Fibroblast of peridontal ligament (primary cell): ENCODE measurements around the gene PTH2.
"Not testable (repeated sequence)": the region's sequence is repeated elsewhere in the genome, so short reads cannot be mapped to it uniquely, and the experiment has no call there.

Experiments used
- DNase-seq: peaks from one replicate; pipeline ENCODE4 v3.0.0-alpha.2; 2010; ENCODE audit errors: extremely low read depth

PTH2 gene

DNA sequence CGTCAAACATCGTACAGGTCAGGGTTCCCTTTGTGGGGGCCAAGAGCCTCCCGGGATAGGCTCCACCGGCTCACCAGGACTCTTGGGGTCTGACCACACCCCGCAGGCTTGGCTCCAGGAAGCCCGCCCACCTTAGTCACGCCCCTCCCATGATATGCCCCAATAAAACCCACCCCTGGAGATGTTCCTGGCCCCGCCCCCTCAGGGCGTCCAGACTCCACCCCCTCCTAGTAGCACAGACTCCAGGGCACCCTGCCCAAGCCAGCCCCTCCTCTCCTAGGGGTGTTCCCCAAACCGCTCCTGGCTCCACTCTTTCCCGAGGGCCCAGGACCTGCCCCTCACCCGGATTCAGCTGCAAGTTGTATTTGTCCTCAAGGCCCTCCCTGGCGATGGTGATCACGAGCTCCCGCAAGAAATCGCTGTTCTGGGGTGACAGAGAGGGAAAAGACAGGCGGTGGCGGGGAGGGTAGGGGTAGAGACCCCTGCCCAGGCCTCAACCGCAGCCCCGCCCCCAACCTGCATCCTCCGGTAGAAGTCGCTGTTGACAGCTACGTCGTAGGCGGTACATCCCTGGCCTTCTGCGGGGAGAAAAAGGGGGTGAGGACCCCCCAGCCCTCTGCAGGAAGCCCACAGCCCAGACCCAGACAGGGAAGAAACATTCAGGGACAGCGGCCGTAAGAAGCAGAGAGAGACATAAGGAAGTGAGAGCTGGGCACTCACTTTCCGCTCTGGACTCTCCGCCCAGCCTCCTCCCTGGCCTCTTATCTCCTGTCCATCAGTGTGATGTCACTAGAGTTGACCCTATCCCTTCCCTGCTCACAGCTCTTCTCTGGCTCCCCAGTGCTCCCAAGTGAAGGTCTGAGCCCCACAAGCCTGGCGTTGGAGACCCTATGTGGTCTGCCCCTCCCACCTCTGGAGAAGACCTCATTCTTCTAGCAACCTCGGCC, 24.5 kb upstream of the PTH2 start:
- no peak for DNase-seq

DNA sequence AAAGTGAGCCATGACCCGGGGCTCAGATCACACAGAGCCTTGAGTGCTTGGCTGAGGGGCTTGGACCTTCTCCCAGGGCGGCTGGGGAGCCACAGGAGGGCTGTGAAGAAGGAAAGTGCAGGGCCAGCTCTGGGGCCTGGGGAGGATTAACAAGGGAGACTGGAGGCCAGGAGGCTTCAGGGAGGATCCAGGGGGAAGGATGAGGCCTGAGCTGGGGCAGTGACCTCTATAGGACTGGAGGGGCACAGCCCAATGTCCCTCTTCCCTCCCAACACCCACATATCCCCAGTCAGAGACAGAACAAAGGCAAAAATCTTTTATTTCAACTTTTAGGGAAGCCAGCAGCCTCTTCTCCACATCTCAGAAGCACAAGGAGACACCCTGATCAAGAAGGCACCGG, 22.8 kb upstream of the PTH2 start:
- DNase-seq: no peak

DNA sequence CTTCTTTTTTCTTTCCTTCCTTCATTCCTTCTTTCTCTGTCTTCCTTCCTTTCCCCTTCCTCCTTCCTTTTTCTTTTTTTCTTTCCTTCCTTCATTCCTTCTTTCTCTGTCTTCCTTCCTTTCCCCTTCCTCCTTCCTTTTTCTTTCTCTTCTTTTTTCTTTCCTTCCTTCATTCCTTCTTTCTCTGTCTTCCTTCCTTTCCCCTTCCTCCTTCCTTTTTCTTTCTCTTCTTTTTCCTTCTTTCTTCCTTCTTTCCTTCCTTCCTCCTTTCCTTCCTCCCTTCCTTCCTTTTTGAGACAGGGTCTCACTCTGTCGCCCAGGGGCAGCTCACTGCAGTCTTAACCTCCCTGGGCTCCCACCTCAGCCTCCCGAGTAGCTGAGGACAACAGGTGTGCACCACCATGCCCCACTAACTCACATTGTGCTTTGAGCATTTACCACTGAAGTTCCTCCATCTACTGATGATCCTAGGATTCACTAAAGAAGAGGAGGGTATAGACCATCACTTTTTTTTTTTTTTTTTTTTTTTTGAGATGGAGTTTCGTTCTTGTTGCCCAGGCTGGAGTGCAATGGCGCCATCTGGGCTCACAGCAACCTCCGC, 21.0 kb upstream of the PTH2 start:
- DNase-seq: not testable (repeated sequence)

DNA sequence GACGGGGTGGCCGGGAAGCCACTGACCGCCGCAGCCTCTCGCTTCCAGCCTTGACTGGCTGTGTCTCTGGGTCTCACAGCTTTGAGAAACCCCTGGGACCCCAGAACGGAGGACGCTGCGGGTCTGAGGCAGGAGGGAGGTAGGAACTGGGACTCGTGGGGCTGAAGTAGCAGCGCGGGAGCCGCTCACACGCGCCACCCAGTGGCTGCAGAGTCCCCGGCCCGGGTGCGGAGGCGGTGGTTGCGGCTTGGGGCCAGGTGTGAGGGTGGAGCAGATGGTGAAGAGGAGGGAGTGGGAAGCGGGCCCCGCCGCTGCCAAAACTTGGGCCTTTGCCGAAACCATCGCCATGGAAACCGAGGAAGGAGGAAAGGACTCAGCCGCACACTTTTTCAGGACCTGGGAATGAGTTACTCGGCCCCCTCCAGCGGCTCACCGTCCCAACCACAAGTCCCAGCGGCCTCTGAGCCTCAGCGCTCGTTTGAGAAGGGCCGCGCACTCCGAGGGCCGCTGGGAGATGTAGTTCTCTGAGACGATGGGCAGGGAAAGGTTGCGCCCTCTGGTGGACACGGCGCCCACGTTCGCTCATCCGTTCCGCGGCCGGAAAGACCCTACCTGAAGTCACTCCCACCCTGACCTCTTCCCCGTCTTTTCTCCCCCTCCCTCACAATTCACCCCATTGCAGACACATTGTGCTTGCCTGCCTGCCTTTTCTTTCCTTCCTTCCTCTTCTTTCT, 20.3 kb upstream of the PTH2 start:
- peak; percentile 92 for DNase-seq

DNA sequence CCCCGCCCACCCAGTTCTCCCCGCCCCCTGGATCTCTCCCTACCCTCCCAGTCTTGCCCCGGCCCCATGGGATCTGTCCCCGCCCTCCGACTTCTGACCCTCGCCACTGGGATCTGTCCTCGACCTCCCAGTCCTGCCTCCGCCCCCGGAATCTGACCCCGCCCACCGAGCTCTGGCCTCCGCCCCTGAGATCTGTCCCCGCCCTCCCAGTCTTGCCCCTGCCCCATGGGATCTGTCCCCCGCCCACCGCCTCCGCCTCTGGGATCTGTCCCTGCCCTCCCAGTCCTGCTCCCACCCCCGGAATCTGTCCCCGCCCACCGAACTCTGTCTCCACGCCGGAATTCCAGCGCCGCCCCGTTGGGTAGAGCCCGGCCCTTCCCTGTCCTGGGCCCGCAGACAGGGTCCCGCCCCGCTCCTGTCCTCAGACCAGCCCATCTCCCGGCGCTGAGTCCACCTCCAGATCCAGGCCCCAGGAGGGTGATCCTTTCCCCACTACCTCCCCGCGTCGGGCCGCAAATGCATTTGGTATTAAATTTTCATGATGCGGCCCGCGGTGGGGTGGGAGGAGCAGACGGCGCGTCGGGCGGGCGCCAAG, 19.6 kb upstream of the PTH2 start:
- DNase-seq: peak; percentile 64

DNA sequence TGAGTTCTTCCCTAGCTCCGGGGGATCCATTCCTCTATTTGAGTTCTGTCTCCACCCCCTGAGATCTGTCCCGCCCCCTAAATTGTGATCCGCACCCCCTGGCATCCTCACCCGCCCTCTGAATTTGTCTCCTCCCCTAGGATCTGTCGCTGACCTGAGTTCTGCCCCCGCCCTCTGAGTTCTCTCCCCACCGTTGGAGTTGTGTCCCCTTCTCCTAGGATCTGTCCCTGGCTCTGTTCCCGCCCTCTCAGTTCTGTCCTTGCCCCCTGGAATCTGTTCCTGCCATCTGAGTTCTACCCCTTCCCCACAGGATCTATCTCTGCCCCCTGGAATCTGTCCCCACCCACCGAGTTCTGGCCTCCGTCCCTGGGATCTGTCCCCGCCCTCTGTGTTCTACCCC, 19.1 kb upstream of the PTH2 start:
- no peak for DNase-seq

DNA sequence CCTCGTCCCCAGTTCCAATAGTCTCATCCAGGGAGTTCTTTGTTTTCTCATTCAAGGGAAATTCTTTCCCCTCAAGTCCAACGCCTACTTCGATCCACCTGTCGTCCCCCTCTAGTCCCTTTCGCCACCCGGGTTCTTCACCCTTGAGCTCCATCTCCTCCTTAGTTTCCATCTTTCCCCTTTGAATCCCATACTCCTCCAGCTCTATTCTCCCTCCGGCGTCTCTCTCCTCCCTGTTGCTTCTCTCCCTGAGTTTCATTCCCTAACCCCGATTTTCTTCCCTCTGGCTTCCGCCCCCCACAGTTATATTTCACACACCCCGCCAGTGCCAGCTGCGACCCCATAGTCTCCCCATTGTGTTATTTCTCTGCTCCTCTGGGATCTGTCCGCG, 18.7 kb upstream of the PTH2 start:
- no peak for DNase-seq

DNA sequence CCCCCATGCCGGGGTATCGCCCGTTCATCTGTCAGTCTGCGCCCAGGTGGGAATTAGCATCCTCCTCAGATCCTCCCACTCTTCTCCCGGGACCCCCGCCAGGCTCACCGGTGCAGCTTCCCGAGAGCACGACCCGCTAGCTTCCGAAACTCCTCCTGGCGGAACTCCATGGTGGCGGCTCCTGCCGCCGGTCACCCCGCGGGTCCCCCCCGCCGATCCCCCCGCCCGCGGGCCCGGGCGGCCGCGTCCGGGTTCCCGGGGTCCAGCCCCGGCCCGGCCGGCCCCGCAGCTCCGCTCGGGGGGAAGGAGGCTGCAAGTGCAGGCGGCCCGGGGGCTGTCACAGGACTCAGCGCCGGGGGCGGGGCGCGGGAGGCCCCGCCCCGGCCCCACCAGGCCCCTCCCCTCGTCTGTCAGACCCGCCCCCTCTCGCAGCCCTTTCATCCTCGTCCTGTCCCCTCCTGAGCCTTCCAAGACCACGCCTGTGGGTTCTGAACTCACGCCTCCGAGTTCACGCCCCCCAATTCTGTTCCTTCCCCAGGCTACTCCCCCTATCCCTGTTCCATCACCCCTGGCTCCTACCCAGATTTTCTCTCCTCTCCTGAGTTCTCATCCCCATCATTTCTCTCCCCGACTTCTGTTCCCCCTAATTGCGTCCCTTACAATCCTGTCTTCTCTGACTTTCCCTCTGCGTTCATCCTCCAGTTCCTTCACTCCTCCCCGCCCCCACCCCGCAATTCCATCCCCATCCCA, 18.1 kb upstream of the PTH2 start, which contains the start of gene SLC17A7:
SLC17A7 (minus strand) TSS at position 318 of the 750 bp plus-strand sequence; CDS start at position 170, 148 bp downstream.
- no peak for DNase-seq

DNA sequence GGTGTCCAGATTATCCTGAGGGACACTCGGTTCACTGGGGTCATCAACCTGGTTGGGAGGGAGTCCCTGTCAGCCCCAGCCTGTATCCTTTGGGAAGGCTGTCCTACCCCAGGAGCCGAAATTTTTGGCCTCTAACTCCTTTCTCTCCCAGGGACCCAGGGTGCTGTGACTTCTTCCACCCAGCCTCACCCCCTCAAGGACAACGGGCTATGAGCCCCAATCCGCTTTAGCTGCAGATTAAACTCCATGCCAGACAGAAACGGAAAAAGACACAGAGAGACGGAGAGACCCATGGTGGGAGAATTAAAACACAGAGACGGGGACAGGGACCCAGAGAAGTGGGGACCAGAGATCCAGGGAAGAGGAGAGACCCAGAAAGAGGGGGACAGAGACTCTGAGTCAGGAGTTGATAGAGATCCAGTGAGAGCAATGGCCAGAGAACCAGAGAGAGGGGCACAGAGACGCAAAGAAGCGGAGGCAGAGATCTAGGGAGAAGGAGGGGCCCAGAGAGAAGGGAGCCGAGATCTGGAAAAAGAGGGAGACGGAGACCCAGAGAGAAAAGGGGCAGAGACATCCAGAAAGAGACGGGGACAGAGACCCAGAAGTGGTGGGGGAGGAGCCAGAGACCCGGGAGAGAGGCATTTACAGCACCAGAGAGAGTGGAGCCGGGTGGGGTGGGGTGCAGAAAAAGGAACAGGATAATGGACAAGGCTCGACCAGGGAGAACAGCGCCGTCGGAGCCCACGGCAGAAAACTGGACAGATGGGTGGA, 17.4 kb upstream of the PTH2 start:
- no peak for DNase-seq

DNA sequence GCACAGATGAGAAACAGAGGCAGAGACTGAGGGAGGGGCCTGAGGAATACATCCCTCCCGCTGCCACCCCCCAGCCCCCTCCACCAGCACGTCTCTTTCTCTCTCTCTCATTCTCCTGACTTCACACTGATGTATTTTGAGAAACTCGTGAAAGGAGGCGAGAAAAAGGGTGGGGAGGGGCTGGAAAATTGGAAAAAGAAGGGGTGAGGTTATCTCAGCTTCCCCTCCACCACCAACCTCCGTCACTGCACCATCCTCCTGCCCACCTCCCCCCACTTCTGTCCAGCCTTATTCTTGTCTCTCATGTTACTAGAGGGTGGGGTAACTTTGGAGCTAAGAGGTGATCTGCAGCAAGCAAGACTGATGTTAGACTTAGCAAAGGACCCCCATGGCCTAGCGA, 16.6 kb upstream of the PTH2 start:
- no peak for DNase-seq

DNA sequence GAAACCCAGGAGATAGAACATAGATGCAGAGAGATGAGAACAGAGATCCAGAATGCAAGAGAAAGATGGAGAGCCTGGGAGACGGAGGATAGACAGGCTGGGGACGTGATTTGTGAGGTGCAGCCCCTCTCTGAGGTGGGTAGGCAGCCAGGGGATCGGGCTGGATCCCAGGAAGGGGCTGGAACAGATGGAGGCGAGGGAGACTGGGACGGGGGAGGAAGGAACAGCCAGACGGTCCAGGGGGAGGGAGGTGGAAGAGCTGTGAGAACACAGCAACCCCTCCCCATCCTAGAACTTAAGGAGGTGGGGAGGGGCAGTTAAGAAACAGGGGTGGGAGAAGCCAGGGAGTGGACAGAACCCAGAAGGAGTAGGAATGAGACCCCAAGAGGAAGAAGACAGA, 15.0 kb upstream of the PTH2 start:
- DNase-seq: no peak

DNA sequence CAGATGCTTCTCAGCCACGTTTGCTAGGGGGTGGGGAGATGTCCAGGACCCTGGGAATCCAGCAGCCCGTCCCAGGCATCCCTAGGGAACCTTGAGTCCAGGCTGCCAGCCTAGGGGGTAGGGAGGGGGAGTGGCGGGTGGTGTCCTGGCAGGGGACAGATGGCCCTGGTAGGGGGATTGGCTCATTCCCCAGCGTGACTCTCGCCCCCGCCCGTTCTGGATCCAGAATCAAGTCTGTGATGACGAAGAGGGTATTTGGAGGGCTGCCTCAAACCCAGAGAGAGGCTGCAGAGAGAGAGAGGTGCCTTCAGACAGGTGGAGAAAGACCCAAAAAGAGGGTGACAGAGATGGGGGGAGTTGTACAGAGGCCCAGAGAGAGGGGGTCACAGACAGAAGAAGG, 14.0 kb upstream of the PTH2 start:
- DNase-seq: no peak

DNA sequence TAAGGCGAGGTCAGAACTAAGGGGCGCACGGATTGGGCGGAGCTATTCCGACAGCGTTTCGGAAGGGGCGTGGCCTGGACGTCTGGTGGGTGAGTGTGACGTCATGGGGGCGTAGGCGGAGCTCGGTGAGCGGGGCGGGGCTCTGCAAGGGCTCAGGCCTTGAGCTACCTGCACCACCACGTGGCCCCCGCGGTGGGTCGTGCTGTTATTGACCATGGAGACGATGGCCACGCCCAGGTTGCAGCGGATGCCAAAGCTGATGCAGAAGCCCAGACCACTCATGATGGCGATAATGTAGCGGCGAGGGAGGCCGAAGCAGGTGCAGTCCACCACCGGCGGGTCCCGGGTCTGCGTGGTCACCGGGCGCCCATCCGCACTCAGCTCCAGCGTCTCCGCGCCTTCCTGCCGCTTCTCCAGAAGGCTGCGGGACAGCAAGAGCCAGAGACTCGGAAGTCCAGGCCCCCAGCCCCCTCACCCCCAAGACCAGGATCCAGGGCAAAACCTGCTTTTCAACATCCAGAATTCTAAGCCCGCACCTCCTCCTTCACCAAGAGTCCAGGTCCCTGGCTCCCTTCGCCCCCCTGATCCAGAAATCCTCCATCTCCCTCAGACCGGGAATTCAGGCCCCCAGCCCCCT, 13.3 kb upstream of the PTH2 start:
- DNase-seq: no peak

DNA sequence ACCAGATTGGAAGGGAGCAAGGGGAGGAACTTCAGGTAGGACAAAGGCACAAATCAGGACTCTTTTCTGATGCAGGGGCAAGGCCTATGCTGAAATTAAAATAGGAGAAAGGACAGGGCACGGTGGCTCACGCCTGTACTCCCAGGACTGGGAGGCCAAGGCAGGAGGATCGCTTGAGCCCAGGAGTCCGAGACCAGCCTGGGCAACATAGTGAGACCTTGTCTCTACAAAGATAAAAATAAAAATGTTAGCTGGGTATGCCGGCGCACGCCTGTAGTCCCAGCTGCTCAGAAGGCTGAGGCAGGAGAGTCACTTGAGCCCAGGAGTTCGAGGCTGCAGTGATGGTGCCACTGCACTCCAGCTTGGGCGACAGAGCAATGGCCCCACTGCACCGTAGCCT, 12.4 kb upstream of the PTH2 start:
- no peak for DNase-seq

DNA sequence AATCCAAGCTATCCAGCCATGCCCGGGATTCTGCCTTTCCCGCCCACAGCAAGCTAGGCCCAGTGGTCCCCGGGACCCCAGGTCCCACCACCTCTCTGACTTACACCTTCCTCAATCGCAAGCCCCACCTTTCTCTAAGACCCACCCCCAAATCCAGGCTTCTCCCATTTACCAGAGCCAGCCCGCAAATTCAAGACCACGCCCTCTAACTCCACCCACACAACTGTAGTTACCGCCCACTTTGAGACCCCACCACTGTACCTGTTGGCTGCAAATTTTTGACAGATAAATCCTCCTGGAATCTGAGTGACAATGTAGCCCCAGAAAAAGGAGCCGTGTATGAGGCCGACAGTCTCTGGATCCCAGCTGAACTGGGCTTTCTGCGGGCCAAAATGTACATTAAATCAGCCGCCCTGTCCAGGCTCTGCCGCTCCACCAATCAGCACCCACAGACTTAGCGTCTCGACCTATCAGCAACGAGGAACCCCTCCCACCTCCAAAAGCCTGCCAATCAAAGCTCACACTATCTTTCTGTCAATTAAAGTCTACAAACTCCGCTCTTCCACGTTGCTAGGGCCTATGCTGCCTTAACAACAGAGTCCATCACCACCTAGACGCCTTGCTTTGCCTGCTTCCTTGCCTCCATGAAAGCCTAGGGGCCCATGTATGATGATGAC, 11.8 kb upstream of the PTH2 start:
- DNase-seq: no peak

DNA sequence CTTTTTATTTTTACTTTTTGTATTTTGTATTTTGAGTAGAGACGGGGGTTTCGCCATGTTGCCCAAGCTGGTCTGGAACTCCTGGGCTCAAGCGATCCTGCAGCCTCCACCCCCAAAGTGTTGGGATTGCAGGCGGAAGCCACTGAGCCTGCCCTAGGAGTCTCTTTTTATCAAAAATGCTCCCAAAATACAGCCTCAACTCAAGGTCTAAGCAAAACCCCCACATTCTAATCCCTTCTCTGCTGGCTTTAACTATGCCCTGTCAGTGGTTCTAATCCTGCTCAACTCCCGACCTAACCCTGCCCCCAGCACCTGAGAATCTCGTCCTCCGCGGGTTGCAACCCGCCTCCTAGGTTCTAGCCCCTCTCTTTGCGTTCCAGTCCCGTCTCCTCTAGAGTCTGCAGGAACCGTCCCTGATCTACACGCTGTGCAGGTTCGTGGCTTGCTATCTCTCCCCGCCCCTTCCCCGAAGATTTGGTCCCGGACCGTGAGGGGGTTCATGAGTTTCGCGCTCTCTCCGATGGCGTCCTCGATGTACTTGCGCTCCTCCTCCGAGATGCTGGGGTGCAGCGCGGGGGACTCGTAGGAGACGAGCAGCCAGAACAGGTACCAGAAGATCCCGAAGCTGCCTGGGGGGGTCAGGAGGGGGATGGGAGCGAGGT, 10.1 kb upstream of the PTH2 start:
- DNase-seq: no peak

DNA sequence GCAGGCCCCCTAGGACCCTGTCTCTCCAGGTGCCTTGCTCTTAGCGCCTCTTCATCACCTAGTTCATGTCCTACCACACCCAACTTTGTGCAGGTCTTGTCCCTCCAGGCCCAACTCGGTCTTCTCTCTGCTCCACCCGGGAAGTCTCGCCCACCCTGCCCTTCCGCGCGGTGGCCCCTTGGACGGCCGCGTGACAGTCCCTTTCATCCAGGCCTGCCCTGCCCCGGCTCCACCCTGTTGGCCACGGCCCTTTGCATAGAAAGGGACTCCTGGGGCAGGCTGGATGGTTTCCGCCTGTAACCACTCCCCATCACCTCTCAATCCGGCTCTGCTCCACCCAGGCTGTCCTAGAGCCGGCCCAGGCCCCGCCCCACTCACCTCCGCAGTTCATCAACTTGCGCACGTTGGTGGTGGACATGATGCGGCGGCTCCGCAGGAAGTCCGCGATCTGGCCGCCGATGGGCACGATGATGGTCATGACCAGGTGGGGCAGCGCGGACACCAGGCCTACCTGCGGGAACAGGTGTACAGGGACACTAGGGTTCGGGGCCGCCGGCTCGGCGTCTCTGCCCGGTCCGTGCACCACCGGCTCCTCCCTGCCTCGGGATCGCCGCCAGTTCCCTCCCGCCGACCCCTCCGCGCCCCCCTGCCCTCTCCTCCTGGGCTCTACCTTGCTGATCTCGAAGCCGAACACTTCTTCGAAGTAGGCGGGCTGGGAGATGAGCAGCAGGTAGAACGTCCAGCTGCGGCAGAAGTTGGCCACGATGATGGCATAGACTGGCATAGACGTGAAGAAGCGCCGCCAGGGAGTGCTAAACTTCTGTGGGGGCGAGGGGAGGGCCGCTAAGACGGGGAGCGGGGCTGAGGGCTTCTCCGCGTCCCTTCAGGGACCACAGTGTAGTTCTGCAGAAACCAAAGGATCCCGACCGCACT, 9.2 kb upstream of the PTH2 start:
- DNase-seq: no peak

DNA sequence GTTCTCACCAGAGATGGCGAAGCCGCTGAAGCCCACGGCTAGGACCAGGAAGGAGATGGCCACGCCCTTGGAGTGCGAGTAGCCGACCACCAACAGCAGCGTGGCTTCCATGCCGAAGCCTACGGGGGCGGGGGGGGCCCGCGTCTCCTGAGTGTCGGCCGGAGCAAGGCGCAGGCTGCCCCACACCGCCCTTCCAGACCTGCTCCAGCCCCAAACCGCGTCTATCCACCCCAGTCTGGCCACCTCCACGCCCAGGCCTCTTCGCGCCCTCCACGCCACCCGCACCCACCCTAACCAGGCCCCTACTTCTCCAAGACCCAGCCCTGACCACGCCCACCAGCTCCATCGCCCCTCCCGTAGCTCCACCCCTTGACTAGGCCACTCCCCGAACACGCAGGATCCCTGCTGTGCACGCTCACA, 8.1 kb upstream of the PTH2 start:
- DNase-seq: no peak
